Smooth muscle cell (in vitro differentiated cells): ENCODE results near the gene SLC28A3. TPM values are rescaled to one million over a fixed set of nuclear protein-coding genes. Genes with fewer than 3 reads are reported as not detected.

Source experiments
- DNase-seq: peaks from one replicate; lab custom pipeline; 2025; ENCODE audit not compliant: unreplicated experiment; lab: John Stamatoyannopoulos, UW
- H2AFZ ChIP-seq: fragments of 200-600 bp; sonication (generic); 2 replicates; pipeline ENCODE4 v1.6.0; 2016; ENCODE audit warnings: antibody characterized with exemption, low read depth, mild to moderate bottlenecking
- H3F3A ChIP-seq: fragments of 200-600 bp; sonication (generic); 2 replicates; pipeline ENCODE4 v1.6.0; 2017; ENCODE audit warnings: antibody characterized with exemption, low read depth
- H3K27ac ChIP-seq: fragments of 200-600 bp; sonication (generic); 2 replicates; pipeline ENCODE4 v1.5.1; 2016; ENCODE audit warnings: low read depth, mild to moderate bottlenecking
- H3K27me3 ChIP-seq: fragments of 200-600 bp; sonication (generic); 2 replicates; pipeline ENCODE4 v1.6.1; 2016; ENCODE audit warnings: low read depth, mild to moderate bottlenecking
- H3K36me3 ChIP-seq: fragments of 200-600 bp; sonication (generic); 2 replicates; pipeline ENCODE4 v1.5.1; 2016; ENCODE audit warnings: low read depth
- H3K4me1 ChIP-seq: fragments of 200-600 bp; sonication (generic); 2 replicates; pipeline ENCODE4 v1.5.1; 2016; ENCODE audit warnings: low read depth
- H3K4me2 ChIP-seq: fragments of 200-600 bp; sonication (generic); 2 replicates; pipeline ENCODE4 v1.6.0; 2016; ENCODE audit warnings: mild to moderate bottlenecking
- H3K4me3 ChIP-seq: fragments of 200-600 bp; sonication (generic); 2 replicates; pipeline ENCODE4 v1.5.1; 2016; ENCODE audit warnings: mild to moderate bottlenecking
- H3K79me2 ChIP-seq: fragments of 200-600 bp; sonication (generic); 2 replicates; pipeline ENCODE4 v1.6.0; 2016; ENCODE audit warnings: low read depth, mild to moderate bottlenecking
- H3K9ac ChIP-seq: fragments of 200-600 bp; sonication (generic); 2 replicates; pipeline ENCODE4 v1.6.0; 2016; ENCODE audit warnings: low read depth
- H3K9me3 ChIP-seq: fragments of 200-600 bp; sonication (generic); replicated peaks from 2 replicates; pipeline ENCODE4 v1.5.1; 2016; ENCODE audit warnings: low read depth
- H4K20me1 ChIP-seq: fragments of 200-600 bp; sonication (generic); 2 replicates; pipeline ENCODE4 v1.6.0; 2016; ENCODE audit warnings: low read depth
- CTCF ChIP-seq: fragments of 200-600 bp; sonication (generic); IDR thresholded peaks from 2 replicates; pipeline ENCODE4 v1.5.1; 2017; ENCODE audit warnings: borderline replicate concordance, mild to moderate bottlenecking, antibody characterized with exemption; ENCODE audit not compliant: insufficient read depth, poor library complexity, severe bottlenecking
- WGBS: methylation state at CpG from one replicate; pipeline ENCODE4 v1.1.7; 2016; ENCODE audit warnings: low lambda C conversion rate; 5-methylcytosine and 5-hydroxymethylcytosine counted together
- polyA plus RNA-seq: library from polyadenylated mRNA; unstranded; fragments of >200 nt; fragmentation: Nextera tagmentation; extraction: Ambion mirVana; gene quantifications from 2 replicates; pipeline ENCODE4 v1.2.1, GENCODE V29; 2016
- total RNA-seq: library from RNA; depleted of rRNA; stranded (reverse); fragments of >200 nt; gene quantifications from 2 replicates; pipeline ENCODE4 v1.2.3, GENCODE V29; 2014

SLC28A3 gene
- total and polyA plus RNA-seq, 2 experiments from 2014 or later = 0.11 to 1.8 TPM

- Histone ChIP-seq H3K9me3 (no peaks in the 10 kb centered on the region), H3K36me3 (no peaks in the 10 kb centered on the region), H3K4me3 (no peak overlapping the region), H3K9ac (no peak overlapping the region), H3K4me2 (no peak overlapping the region), H4K20me1 (no peaks in the 10 kb centered on the region), H2AFZ (no peak overlapping the region), H3K79me2 (no peaks in the 10 kb centered on the region), H3K4me1 (no peaks in the 10 kb centered on the region), H3K27me3 (peaks cover 7% of the 10 kb centered on the region), H3K27ac (peak overlapping the region; percentile 74), H3F3A (no peaks in the 10 kb centered on the region)
- no peak for TF ChIP-seq CTCF
- DNase-seq = no peak
- 65% methylated on average over 3 of the region's 3 CpGs for WGBS
Observed at GRCh38 chr9:84277646-84278045, 62.9 kb downstream of the SLC28A3 start.

- DNase-seq = no peak
- Histone ChIP-seq H3K9me3 (no peaks in the 10 kb centered on the region), H3K36me3 (no peaks in the 10 kb centered on the region), H3K79me2 (no peaks in the 10 kb centered on the region), H3K4me3 (no peak overlapping the region), H3K27me3 (peaks cover 11% of the 10 kb centered on the region), H3F3A (no peaks in the 10 kb centered on the region), H3K27ac (no peak overlapping the region), H3K4me2 (no peak overlapping the region), H3K4me1 (peaks cover 6% of the 10 kb centered on the region), H3K9ac (no peak overlapping the region), H2AFZ (no peak overlapping the region), H4K20me1 (no peaks in the 10 kb centered on the region)
- TF ChIP-seq CTCF = no peak
- 81% methylated on average over 3 of the region's 3 CpGs for WGBS
Observed at GRCh38 chr9:84276741-84277140, 63.8 kb downstream of the SLC28A3 start.

- no peak for DNase-seq
- Histone ChIP-seq H3K79me2 (no peaks in the 10 kb centered on the region), H3K9me3 (no peaks in the 10 kb centered on the region), H3K4me2 (peak overlapping the region; percentile 80), H3K36me3 (no peaks in the 10 kb centered on the region), H3K4me3 (peak overlapping the region; percentile 42), H3K27me3 (peaks cover 11% of the 10 kb centered on the region), H3F3A (no peaks in the 10 kb centered on the region), H4K20me1 (no peaks in the 10 kb centered on the region), H3K4me1 (peaks cover 16% of the 10 kb centered on the region), H3K9ac (peak overlapping the region; percentile 18), H3K27ac (no peak overlapping the region), H2AFZ (peak overlapping the region; percentile 81)
- WGBS = 67% methylated on average over 19 of the region's 19 CpGs
- TF ChIP-seq CTCF = no peak
Observed at GRCh38 chr9:84271921-84272556, 68.5 kb downstream of the SLC28A3 start.

GRCh38 chr9:84271531-84271900 lies 69.0 kb downstream of the SLC28A3 start:
- no peaks in the 10 kb centered on the region for H3K79me2 ChIP-seq
- no peak for DNase-seq
- TF ChIP-seq CTCF = no peak
- peak overlapping the region; percentile 80 for H3K4me2 ChIP-seq
- 15% methylated on average over 17 of the region's 17 CpGs for WGBS
- H3K9me3 ChIP-seq = no peaks in the 10 kb centered on the region
- peak overlapping the region; percentile 81 for H2AFZ ChIP-seq
- no peak overlapping the region for H3K27ac ChIP-seq
- no peaks in the 10 kb centered on the region for H3F3A ChIP-seq
- peak overlapping the region; percentile 18 for H3K9ac ChIP-seq
- peaks cover 16% of the 10 kb centered on the region for H3K4me1 ChIP-seq
- peak overlapping the region; percentile 42 for H3K4me3 ChIP-seq
- H3K36me3 ChIP-seq = no peaks in the 10 kb centered on the region
- H3K27me3 ChIP-seq = peaks cover 14% of the 10 kb centered on the region
- H4K20me1 ChIP-seq = no peaks in the 10 kb centered on the region
